GM04503 (cell line): ENCODE measurements around the gene EXOSC2.
"Not testable (repeated sequence)": the region's sequence is repeated elsewhere in the genome, so short reads cannot be mapped to it uniquely, and the experiment has no call there.

Source experiments
- DNase-seq: peaks from one replicate; pipeline ENCODE4 v3.0.0-alpha.2; 2012; ENCODE audit warnings: low read depth

The EXOSC2 gene

GRCh38 chr9:130667120-130667435 is 26.5 kb upstream of the EXOSC2 start:
- no peak for DNase-seq

DNA sequence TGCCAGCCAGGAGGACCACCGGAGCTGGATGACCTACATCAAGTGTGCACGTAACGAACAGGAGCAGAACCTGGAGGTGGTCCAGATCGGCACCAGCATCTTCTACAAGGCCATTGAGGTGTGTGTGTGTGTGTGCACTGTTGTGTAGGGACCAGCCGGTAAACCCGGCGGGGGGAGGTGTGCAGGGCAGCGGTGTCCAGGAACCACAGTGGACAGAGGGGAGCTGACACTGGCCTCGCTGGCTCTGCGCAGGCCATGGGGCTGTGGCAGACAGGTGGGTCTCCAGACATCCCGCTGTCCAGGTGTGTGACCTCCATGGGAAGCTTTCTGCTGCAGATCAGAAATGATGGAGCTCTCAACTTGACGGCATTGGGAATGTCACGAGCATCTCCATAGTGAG is 25.4 kb upstream of the EXOSC2 start:
- no peak for DNase-seq

GRCh38 chr9:130668659-130669058 is 24.9 kb upstream of the EXOSC2 start:
- no peak for DNase-seq

GRCh38 chr9:130669965-130670364 is 23.6 kb upstream of the EXOSC2 start:
- DNase-seq: no peak

- no peak for DNase-seq
These were observed 22.9 kb upstream of the EXOSC2 start for GRCh38 chr9:130670644-130671043.

GRCh38 chr9:130672466-130672865 is 21.1 kb upstream of the EXOSC2 start:
- no peak for DNase-seq

DNA sequence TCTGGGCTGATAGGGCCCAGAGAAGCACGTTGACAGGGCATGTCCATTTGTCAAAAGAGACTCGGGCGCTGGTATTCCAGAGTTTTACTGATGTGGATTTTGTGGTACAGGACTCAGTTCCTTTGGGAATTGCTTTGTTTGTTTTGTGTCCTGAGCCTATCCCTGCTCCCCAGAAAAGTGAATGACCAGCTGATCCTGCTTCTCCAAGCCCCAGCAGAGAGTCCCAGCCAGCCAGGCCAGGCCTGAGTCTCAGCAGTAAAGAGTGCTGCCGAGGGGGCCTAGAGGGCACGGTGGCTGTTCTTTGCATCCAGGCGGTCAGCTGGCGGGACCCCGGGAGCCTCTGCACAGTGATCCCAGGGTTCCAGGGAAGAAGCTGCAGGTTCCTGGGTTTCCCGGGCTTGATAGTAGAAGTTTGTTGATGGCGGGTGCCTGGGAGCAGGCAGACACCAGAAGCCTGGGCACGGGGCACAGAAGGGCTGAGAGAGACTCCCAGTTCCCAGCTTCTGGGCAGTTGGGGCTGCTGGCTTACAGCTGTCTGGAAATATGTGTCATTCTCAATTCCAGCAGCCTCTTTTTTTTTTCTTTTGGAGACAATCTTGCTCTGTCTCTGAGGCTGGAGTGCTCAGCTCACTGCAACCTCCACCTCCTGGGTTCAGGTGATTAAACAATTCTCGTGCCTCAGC is 20.5 kb upstream of the EXOSC2 start:
- DNase-seq: no peak

DNA sequence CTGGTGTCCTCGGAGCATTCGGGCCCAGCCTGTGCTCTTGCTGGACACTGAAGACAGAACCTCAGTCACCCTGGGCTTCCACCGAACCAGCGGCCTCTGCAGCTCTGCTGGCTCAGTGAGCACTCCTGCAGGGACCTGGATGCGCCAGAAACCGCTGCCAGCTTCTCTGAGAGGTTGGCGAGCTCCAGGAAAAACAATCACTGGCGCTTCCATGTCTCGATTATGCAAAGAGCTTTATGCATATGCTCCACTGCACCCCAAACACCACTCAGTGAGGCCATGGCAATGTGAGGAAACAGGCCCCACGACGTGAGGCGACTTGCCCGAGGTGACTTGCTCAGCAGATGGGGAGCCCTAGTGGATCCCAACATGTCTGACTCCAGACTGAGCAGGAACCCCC is 18.2 kb upstream of the EXOSC2 start:
- DNase-seq: no peak

- DNase-seq: no peak
These were observed 16.3 kb upstream of the EXOSC2 start for GRCh38 chr9:130677252-130677651.

DNA sequence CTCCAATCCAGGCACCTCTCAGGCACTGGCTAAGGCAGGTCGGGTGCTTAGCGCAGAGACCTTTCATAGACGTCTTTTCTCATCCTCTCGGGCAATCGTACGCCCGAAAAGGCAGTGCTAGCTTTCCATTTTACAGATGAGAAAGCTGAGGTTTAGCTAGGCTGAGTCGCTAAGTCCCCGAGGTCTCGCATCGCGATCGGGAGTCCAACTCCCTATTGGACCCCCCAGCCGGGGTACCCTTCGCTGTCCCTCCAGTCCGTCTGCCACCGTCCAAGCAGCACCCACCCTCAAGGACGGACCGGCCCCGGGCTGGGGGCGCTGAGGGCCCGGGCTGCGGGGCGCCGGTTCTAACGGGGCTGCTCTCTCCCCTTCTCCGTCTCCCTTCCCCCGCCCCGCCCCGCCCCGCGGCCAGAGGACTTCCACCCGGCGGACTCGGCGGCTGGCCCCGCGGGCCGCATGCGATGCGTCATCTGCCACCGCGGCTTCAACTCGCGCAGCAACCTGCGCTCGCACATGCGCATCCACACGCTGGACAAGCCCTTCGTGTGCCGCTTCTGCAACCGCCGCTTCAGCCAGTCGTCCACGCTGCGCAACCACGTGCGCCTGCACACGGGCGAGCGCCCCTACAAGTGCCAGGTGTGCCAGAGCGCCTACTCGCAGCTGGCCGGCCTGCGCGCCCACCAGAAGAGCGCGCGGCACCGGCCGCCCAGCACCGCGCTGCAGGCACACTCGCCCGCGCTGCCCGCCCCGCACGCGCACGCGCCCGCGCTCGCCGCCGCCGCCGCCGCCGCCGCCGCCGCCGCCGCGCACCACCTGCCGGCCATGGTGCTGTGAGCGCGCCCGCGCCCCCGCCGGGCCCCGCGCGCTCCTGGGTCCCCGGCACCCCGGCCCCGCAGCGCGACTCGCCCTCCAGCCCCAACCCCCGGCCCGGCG is 12.5 kb upstream of the EXOSC2 start:
- no peak for DNase-seq

DNA sequence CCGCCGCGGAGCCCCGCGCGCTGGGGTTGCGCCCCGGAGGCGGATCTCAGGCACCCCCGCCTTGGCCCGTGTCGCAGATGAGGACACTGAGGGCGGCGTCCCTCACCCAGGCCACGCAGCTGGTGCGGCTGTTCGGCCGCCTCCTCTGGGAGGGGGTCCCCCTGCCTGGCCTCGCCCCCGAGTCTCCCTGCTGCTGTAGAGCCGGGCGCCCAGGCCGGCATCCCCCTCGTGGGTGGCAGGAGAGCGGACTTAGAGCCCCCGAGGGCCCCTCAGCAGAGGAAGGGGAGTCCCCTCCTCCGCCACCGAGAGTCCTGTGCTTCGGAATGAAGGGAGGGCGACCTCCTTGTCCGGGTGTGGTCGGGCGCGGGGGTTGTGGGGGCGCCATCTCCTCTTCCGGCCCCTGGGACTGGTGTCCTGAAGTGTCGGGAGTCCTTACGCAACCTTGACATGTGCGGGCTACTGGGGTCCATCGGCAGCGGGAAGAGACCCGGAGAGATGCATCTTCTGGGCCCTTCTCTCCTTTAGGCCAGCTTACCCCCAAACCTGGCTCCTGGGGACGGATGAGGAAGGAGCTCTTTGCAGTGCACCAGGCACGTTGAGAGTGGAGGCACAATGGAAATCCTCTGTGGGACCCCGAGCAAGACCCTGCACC is 11.7 kb upstream of the EXOSC2 start:
- DNase-seq: no peak

DNA sequence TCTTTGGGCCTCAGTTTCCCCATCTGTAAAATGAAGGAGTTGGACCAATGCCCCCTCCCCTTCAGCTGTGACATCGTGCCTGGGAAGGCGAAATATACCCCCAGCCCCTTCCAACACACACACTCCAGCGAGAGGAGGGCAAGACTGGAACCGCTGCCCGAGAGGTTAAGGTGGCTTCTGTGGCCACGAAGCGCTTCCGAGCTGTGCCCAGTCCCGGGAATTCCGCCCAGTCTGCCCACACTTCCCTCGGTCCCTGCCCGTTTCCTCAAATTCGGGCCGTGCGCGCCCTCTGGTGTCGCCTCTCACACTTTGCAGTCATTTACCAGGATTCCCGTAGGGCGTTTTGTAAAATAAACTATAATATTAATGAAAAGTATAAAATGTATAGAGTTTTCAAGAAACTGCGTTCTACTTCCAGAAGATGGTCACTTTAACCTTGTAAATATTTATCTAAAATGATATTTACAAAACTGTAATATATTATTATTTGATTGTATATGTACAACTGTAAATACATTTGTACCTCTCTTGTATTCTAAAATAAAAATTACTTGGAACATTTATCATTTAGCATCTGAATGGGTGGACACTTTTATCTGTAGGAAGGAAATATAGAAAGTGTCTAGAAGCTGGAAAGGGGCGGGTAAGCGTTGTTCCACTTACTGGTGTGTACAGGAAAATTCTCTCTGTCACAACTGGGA is 11.0 kb upstream of the EXOSC2 start:
- DNase-seq: no peak

GRCh38 chr9:130685104-130685503 is 8.5 kb upstream of the EXOSC2 start:
- no peak for DNase-seq

DNA sequence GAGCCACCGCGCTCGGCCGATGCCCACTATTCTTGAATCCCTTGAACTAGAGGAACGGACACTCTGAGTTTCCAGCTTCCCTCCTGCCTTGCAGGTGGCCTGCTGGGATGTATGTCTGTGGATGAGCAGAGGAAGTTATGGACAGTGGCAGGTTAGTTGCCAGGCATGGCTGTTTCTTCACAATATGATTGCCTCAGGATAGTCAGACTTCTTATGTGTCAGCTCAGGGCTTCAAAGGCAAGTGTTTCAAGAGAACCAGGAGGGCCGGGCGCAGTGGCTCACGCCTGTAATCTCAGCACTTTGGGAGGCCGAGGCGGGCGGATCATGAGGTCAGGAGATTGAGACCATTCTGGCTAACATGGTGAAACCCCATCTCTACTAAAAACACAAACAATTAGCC is 7.6 kb upstream of the EXOSC2 start:
- not testable (repeated sequence) for DNase-seq

DNA sequence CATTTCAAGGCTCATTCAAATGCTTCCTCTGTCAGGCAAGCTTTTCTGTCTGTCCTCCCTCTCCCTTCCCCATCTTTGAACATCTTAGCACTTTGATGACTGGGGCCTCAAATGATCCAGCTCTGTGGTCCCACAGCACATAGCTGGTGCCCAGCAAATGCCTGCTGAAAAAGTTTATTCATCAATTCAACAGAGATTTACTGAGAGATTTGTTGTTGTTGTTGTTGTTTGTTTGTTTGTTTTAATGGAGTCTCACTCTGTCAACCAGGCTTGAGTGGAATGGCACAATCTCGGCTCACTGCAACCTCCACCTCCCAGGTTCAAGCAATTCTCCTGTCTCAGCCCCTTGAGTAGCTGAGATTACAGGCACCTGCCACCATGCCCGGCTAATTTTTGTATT is 6.0 kb upstream of the EXOSC2 start:
- no peak for DNase-seq

- DNase-seq: no peak
These were observed 5.5 kb upstream of the EXOSC2 start for GRCh38 chr9:130688072-130688471.

GRCh38 chr9:130689572-130689936 is 4.0 kb upstream of the EXOSC2 start:
- no peak for DNase-seq

- DNase-seq: peak; percentile 93
These were observed 3.5 kb upstream of the EXOSC2 start for GRCh38 chr9:130689937-130690700.

GRCh38 chr9:130692321-130692720 is 1.3 kb upstream of the EXOSC2 start:
- DNase-seq: no peak

DNA sequence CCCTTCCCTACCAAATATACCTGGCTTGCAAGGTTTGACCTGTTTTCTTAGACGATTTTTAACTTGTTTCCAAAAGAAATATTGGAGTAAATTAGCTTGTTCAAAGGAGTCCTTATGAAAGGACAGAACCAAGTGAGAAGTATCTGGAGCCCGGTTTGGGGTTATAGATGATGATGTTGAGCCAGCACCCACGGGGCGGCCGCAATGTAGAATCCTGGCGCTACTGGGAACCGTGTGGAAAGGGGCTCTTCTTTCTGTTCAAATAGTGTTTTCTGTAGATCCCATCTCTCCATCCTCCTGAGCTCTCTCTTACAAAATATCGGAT is 517 bp upstream of the EXOSC2 start:
- DNase-seq: no peak

GRCh38 chr9:130694205-130694604 is 625 bp downstream of the EXOSC2 start:
- DNase-seq: no peak

- no peak for DNase-seq
These were observed 2.6 kb downstream of the EXOSC2 start for GRCh38 chr9:130696139-130696650.
